PC-9 (cell line): ENCODE results near the gene TCF20. TPM values are rescaled to one million over a fixed set of nuclear protein-coding genes. Genes with fewer than 3 reads are reported as not detected.

ENCODE experiments used
- BruUV-seq: library from RNA; stranded (reverse); fragments of 400-500 nt; replicated peaks from 2 replicates; lab custom pipeline; 2021; lab: Mats Ljungman, UMichigan
- CTCF ChIA-PET: fragments of 300-600 bp; sonication (Branson Sonifier 250); formaldehyde crosslinking; loops from one replicate; lab custom pipeline; 2022; ENCODE audit warnings: antibody characterized with exemption; lab: Charles Lee
- POLR2A ChIA-PET: fragments of 300-600 bp; sonication (Branson Sonifier 250); formaldehyde crosslinking; loops from one replicate; lab custom pipeline; 2022; ENCODE audit warnings: antibody characterized with exemption; ENCODE audit not compliant: unreplicated experiment; lab: Charles Lee
- DNase-seq, 2 experiments: peaks; one replicate each; pipeline versions ENCODE4 v3.0.0 to v3.0.0-alpha.2; 2015 to 2022; ENCODE audit warnings: mixed read lengths in 1 of 2
- H2AFZ ChIP-seq: fragments of 200-600 bp; sonication (generic); 2 replicates; pipeline ENCODE4 v1.8.1; 2017; ENCODE audit warnings: antibody characterized with exemption
- H3F3A ChIP-seq: fragments of 200-600 bp; sonication (generic); 2 replicates; pipeline ENCODE4 v1.8.1; 2017; ENCODE audit warnings: antibody characterized with exemption, mild to moderate bottlenecking, low read depth; ENCODE audit not compliant: insufficient read depth
- H3K27ac ChIP-seq: fragments of 200-600 bp; sonication (generic); 2 replicates; pipeline ENCODE4 v1.6.1; 2016; ENCODE audit warnings: mixed run types
- H3K27me3 ChIP-seq: fragments of 200-600 bp; sonication (generic); 2 replicates; pipeline ENCODE4 v1.6.1; 2016; ENCODE audit warnings: low read depth, mixed run types; ENCODE audit not compliant: insufficient read depth
- H3K36me3 ChIP-seq: fragments of 200-600 bp; sonication (generic); 2 replicates; pipeline ENCODE4 v1.6.1; 2016; ENCODE audit warnings: low read depth, mixed run types
- H3K4me1 ChIP-seq: fragments of 200-600 bp; sonication (generic); replicated peaks from 2 replicates; pipeline ENCODE4 v1.6.1; 2016; ENCODE audit warnings: mixed run types; ENCODE audit not compliant: insufficient read depth
- H3K4me2 ChIP-seq: fragments of 200-600 bp; sonication (generic); 2 replicates; pipeline ENCODE4 v1.6.1; 2017; ENCODE audit warnings: mixed run types
- H3K4me3 ChIP-seq: fragments of 200-600 bp; sonication (generic); 2 replicates; pipeline ENCODE4 v1.6.1; 2016; ENCODE audit warnings: mixed run types
- H3K79me2 ChIP-seq: fragments of 200-600 bp; sonication (generic); 2 replicates; pipeline ENCODE4 v1.6.1; 2017; ENCODE audit warnings: low read depth, mixed run types
- H3K9me2 ChIP-seq: fragments of 200-600 bp; sonication (generic); 2 replicates; pipeline ENCODE4 v1.8.1; 2017; ENCODE audit warnings: mild to moderate bottlenecking; ENCODE audit not compliant: insufficient read depth
- H3K9me3 ChIP-seq: fragments of 200-600 bp; sonication (generic); 2 replicates; pipeline ENCODE4 v1.8.1; 2016; ENCODE audit warnings: low read depth; ENCODE audit not compliant: insufficient read depth
- H4K20me1 ChIP-seq: fragments of 200-600 bp; sonication (generic); 2 replicates; pipeline ENCODE4 v1.8.1; 2017; ENCODE audit not compliant: insufficient read depth
- EZH2 ChIP-seq: fragments of 200-600 bp; sonication (generic); IDR thresholded peaks from 2 replicates; pipeline ENCODE4 v1.8.0; 2017; ENCODE audit warnings: antibody characterized with exemption, low read depth
- intact Hi-C: fragments of 100-400 bp; cut with micrococcal nuclease; formaldehyde crosslinking; loops from one replicate; pipeline ENCODE4 v1.10.0; 2022; ENCODE audit not compliant: unreplicated experiment
- total RNA-seq: library from RNA; stranded (reverse); gene quantifications from 2 replicates; pipeline ENCODE4 v1.2.3, GENCODE V29; 2021
- TF ChIP-seq, protein P1 (sequence below): fragments of 200-600 bp; sonication (generic); conservative IDR thresholded peaks from 2 replicates; pipeline ENCODE4 v1.6.1; 2017; ENCODE audit warnings: mixed run types, antibody characterized with exemption, mild to moderate bottlenecking, moderate library complexity

TCF20 gene
- total RNA-seq, 1 experiment from 2014 or later = 79.1 TPM

DNA sequence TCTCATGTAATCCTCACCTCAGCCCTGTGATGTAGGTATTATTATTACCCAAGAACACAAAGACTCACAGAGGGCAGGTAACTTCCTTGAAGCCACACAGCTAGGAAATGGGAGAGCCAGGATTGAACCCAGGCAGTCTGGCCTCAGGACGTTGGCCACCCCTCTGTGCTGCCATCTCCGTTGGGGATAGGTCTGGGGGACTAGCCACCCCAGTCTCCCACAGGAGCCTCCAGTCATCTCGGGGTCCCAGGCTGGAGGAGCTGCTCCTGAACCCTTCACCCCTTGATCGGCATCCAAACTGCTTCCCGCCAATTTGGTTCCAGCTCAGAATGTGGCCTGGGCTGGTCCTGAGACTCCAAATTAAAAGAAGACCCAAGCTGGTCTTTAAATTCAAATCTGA, 10.4 kb upstream of the TCF20 start:
- H3K9me2 ChIP-seq = no peaks in the 10 kb centered on the region
- no TSS peak for BruUV-seq
- peaks cover 13% of the 10 kb centered on the region; the same call in 1 of the 2 replicates for H3F3A ChIP-seq
- intact Hi-C loops = no loop called here
- no peaks in the 10 kb centered on the region for H3K27me3 ChIP-seq
- no peaks in the 10 kb centered on the region for H3K9me3 ChIP-seq
- TF ChIP-seq EZH2 = no peak
- TF ChIP-seq, protein P1, sequence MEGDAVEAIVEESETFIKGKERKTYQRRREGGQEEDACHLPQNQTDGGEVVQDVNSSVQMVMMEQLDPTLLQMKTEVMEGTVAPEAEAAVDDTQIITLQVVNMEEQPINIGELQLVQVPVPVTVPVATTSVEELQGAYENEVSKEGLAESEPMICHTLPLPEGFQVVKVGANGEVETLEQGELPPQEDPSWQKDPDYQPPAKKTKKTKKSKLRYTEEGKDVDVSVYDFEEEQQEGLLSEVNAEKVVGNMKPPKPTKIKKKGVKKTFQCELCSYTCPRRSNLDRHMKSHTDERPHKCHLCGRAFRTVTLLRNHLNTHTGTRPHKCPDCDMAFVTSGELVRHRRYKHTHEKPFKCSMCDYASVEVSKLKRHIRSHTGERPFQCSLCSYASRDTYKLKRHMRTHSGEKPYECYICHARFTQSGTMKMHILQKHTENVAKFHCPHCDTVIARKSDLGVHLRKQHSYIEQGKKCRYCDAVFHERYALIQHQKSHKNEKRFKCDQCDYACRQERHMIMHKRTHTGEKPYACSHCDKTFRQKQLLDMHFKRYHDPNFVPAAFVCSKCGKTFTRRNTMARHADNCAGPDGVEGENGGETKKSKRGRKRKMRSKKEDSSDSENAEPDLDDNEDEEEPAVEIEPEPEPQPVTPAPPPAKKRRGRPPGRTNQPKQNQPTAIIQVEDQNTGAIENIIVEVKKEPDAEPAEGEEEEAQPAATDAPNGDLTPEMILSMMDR = no peak
- ChIA-PET POLR2A (interaction anchor here (0.7 kb wide), 2 partner anchors 176 to 1520 kb away, joined by 3 to 4 read pairs; no protein-coding TSS in a partner anchor), CTCF (no interaction called here)
- no peak overlapping the region for H2AFZ ChIP-seq
- H3K4me1 ChIP-seq = no peaks in the 10 kb centered on the region
- H4K20me1 ChIP-seq = no peaks in the 10 kb centered on the region
- H3K79me2 ChIP-seq = no peaks in the 10 kb centered on the region
- no peak overlapping the region for H3K4me3 ChIP-seq
- H3K27ac ChIP-seq = no peak overlapping the region
- no peak overlapping the region for H3K4me2 ChIP-seq
- no peaks in the 10 kb centered on the region for H3K36me3 ChIP-seq
- no peak for DNase-seq

DNA sequence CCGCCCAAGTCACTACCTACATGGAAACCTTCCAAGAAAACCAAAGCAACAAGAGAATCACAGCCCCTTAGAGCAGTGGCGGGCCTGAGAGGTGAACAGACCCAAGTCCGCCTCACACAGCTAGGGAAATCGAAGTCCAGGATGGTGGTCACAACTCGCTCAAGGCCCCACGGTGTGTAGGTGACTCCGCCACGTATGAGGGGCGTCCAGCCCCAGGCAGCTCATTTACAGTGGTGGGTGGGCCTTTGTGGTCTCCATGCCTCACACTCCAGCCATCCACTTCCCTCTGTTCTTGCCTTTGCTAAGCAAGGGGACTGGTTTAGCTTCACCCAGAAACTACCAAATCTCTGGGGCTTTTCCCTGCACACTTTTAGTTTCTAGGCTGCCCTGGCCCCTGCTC, 9.7 kb upstream of the TCF20 start:
- no peak for DNase-seq
- no peak overlapping the region for H3K4me2 ChIP-seq
- H3K27ac ChIP-seq = no peak overlapping the region
- POLR2A ChIA-PET = interaction anchor here (0.7 kb wide), 1 partner anchor 177 kb away, joined by 3 read pairs; no protein-coding TSS in a partner anchor
- no peaks in the 10 kb centered on the region for H3K36me3 ChIP-seq
- no peaks in the 10 kb centered on the region for H3K4me1 ChIP-seq
- no peak overlapping the region for H3K4me3 ChIP-seq
- H3K9me3 ChIP-seq = no peaks in the 10 kb centered on the region
- H3K79me2 ChIP-seq = no peaks in the 10 kb centered on the region
- H3K9me2 ChIP-seq = no peaks in the 10 kb centered on the region
- no peak overlapping the region for H2AFZ ChIP-seq
- BruUV-seq = no TSS peak
- intact Hi-C loops = no loop called here
- H3F3A ChIP-seq = peaks cover 13% of the 10 kb centered on the region; the same call in 1 of the 2 replicates
- TF ChIP-seq EZH2 = no peak
- TF ChIP-seq, protein P1 = no peak
- CTCF ChIA-PET = no interaction called here
- no peaks in the 10 kb centered on the region for H4K20me1 ChIP-seq
- no peaks in the 10 kb centered on the region for H3K27me3 ChIP-seq

DNA sequence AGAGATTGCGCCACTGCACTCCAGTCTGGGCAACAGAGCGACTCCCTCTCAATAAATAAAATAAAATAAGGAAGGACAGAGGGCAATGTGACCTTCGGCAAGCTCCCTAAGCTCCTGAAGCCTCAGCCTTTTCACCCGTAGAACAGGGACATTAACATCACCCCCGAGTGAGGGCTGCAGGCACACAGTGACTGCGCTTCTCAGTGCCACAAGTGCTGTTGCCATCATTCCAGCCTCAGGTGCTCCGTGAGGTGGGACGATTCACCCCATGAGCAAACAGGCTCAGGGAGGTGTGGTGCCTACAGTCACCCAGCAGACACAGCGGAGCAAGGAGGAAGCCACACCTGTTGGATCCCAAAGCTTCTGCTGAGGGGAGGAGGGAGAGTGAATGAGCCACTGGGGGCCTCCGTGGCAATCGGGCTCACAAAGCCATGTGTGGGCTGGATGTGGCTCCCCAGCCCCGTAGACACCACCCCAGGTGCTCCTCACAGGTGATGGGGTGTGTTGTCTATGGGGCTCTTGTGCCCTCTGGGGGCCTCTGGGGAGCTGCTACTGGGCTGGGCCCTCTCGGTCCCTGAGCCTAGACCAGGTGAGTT, 9.1 kb upstream of the TCF20 start:
- TF ChIP-seq EZH2 = no peak
- TF ChIP-seq, protein P1 = no peak
- Histone ChIP-seq H3K27ac (no peak overlapping the region), H3K9me3 (no peaks in the 10 kb centered on the region), H4K20me1 (no peaks in the 10 kb centered on the region), H2AFZ (no peak overlapping the region), H3K27me3 (no peaks in the 10 kb centered on the region), H3K9me2 (no peaks in the 10 kb centered on the region), H3K4me2 (no peak overlapping the region), H3F3A (peaks cover 13% of the 10 kb centered on the region; the same call in 1 of the 2 replicates), H3K4me1 (no peaks in the 10 kb centered on the region), H3K79me2 (no peaks in the 10 kb centered on the region), H3K36me3 (no peaks in the 10 kb centered on the region), H3K4me3 (no peak overlapping the region)
- DNase-seq = no peak
- BruUV-seq = no TSS peak
- ChIA-PET CTCF (no interaction called here), POLR2A (no interaction called here)
- intact Hi-C loops = no loop called here
